NB4 (cell line): ENCODE measurements around the gene SHANK1.

Experiments used
- POLR2A ChIP-seq: IDR thresholded peaks from 2 replicates; pipeline ENCODE4 v1.6.1; 2011; ENCODE audit warnings: mild to moderate bottlenecking; ENCODE audit not compliant: insufficient read length; ENCODE audit errors: extremely low read depth
- TF ChIP-seq, protein P1 (sequence below): IDR thresholded peaks from one replicate; pipeline ENCODE4 v1.5.1; 2012; ENCODE audit warnings: low read depth, low read length
- TF ChIP-seq, protein P2 (sequence below): IDR thresholded peaks from 2 replicates; pipeline ENCODE4 v1.6.1; 2011; ENCODE audit warnings: low read depth, low read length

DNA sequence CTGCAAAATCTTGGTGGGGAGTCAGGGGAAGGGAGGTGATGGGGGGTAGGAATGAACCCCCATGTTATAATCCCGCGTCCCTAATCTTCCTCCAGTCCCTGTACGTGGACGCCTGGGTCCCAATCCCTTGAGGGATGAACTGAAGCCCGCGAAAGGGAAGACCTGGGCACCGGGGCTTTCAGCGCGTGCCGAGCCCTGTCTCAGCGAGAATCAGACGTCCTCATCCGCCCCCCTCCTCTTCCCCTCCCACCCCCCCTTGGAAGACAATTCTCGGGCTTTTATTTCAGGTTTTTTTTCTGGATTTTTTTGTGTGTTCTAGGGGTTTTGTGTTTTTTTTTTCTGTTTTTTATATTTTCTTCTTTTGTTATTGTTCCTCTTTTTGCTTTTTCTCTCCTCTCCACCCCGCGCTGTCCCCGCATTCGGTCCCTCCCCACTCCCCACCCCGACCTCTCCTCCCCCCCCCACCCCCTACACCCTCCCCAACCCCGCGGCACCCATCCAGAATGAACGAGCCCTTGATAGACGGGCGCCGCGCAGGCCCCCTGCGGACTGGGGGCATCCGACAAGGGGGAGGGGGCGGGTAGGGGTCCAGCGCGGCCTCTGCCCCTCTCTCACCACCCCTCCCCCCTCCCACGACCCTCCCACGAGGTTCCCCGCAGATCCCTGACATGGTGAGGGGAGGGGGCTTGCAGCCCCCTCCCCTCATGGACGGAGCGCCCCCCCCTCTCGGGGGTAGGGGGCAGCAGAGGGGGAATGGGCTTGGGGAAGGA is 60.1 kb downstream of the SHANK1 start:
- TF ChIP-seq, protein P1, sequence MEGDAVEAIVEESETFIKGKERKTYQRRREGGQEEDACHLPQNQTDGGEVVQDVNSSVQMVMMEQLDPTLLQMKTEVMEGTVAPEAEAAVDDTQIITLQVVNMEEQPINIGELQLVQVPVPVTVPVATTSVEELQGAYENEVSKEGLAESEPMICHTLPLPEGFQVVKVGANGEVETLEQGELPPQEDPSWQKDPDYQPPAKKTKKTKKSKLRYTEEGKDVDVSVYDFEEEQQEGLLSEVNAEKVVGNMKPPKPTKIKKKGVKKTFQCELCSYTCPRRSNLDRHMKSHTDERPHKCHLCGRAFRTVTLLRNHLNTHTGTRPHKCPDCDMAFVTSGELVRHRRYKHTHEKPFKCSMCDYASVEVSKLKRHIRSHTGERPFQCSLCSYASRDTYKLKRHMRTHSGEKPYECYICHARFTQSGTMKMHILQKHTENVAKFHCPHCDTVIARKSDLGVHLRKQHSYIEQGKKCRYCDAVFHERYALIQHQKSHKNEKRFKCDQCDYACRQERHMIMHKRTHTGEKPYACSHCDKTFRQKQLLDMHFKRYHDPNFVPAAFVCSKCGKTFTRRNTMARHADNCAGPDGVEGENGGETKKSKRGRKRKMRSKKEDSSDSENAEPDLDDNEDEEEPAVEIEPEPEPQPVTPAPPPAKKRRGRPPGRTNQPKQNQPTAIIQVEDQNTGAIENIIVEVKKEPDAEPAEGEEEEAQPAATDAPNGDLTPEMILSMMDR = no peak
- no peak for TF ChIP-seq POLR2A
- TF ChIP-seq, protein P2, sequence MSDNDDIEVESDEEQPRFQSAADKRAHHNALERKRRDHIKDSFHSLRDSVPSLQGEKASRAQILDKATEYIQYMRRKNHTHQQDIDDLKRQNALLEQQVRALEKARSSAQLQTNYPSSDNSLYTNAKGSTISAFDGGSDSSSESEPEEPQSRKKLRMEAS = no peak
